CD14-positive monocyte (primary cell): ENCODE results near the gene GMDS. TPM values are rescaled to one million over a fixed set of nuclear protein-coding genes. Genes with fewer than 3 reads are reported as not detected.

Experiments used
- DNase-seq, 3 donors: peaks; one replicate each; pipeline ENCODE4 v3.0.0-alpha.2; 2011 to 2022
- H2AFZ ChIP-seq: 2 replicates; pipeline ENCODE4 v1.6.0; 2012; ENCODE audit warnings: mild to moderate bottlenecking, low read depth, low read length, inconsistent platforms; ENCODE audit not compliant: insufficient read depth, poor library complexity, severe bottlenecking
- H3K27ac ChIP-seq, 2 donors: 1 replicate in 1 of 2; 2 replicates in 1 of 2; pipeline ENCODE4 v1.5.1; 2012 to 2013; ENCODE audit warnings: low read length in 2 of 2, control low read depth in 1 of 2, inconsistent platforms in 1 of 2, low read depth in 1 of 2, mild to moderate bottlenecking in 1 of 2
- H3K27me3 ChIP-seq, 2 donors: one replicate each; pipeline versions ENCODE4 v1.6.0 to v1.6.1; 2011 to 2013; ENCODE audit warnings: low read length in 2 of 2; ENCODE audit not compliant: control insufficient read depth in 2 of 2, insufficient read depth in 2 of 2
- H3K36me3 ChIP-seq, 2 donors: replicated peaks in 1 of 2; 1 replicate in 1 of 2; 2 replicates in 1 of 2; pipeline versions ENCODE4 v1.5.1 to v1.6.1; 2012 to 2013; ENCODE audit warnings: low read length in 2 of 2, control low read depth in 1 of 2, inconsistent platforms in 1 of 2, mild to moderate bottlenecking in 1 of 2; ENCODE audit not compliant: insufficient read depth in 2 of 2, control insufficient read depth in 1 of 2
- H3K4me1 ChIP-seq, 2 donors: 1 replicate in 1 of 2; 2 replicates in 1 of 2; pipeline versions ENCODE4 v1.5.1 to v1.6.1; 2012 to 2013; ENCODE audit warnings: low read length in 2 of 2, control low read depth in 1 of 2, inconsistent platforms in 1 of 2, mild to moderate bottlenecking in 1 of 2, moderate library complexity in 1 of 2; ENCODE audit not compliant: insufficient read depth in 2 of 2, control insufficient read depth in 1 of 2
- H3K4me2 ChIP-seq: replicated peaks from 2 replicates; pipeline ENCODE3; 2012; ENCODE audit warnings: low read length, moderate library complexity, mild to moderate bottlenecking; ENCODE audit not compliant: poor library complexity, severe bottlenecking; ENCODE audit errors: extremely low read depth
- H3K4me3 ChIP-seq, 3 experiments: fragments of 200-600 bp in 1 of 3; sonication (generic) in 1 of 3; replicated peaks in 1 of 3; 1 replicate in 2 of 3; 2 replicates in 1 of 3; pipeline ENCODE4 v1.5.1; 2011 to 2013; ENCODE audit warnings: low read length in 3 of 3, mild to moderate bottlenecking in 3 of 3, control low read depth in 2 of 3, low read depth in 2 of 3, inconsistent platforms in 1 of 3, moderate library complexity in 1 of 3
- H3K79me2 ChIP-seq: 2 replicates; pipeline ENCODE4 v1.6.0; 2012; ENCODE audit warnings: mild to moderate bottlenecking, control low read depth, inconsistent platforms, low read length, moderate library complexity; ENCODE audit not compliant: insufficient read depth
- H3K9ac ChIP-seq: 2 replicates; pipeline ENCODE4 v1.6.0; 2017; ENCODE audit warnings: low read length, mild to moderate bottlenecking; ENCODE audit not compliant: insufficient read depth, poor library complexity, severe bottlenecking
- H3K9me3 ChIP-seq, 2 donors: replicated peaks in 1 of 2; 1 replicate in 1 of 2; 2 replicates in 1 of 2; pipeline versions ENCODE4 v1.5.1 to v1.6.1; 2012 to 2013; ENCODE audit warnings: low read length in 2 of 2, control low read depth in 1 of 2; ENCODE audit not compliant: control insufficient read depth in 1 of 2, insufficient read depth in 1 of 2
- H4K20me1 ChIP-seq: 2 replicates; pipeline ENCODE4 v1.6.0; 2012; ENCODE audit warnings: mild to moderate bottlenecking, low read length, control low read depth, moderate library complexity; ENCODE audit not compliant: insufficient read depth
- H3K27ac Mint-ChIP-seq, 7 donors: one replicate each; pipeline ENCODE4 v1.8.0; 2020; ENCODE audit warnings: mild to moderate bottlenecking in 7 of 7, mixed read lengths in 7 of 7, moderate library complexity in 6 of 7, inconsistent platforms in 2 of 7
- H3K27me3 Mint-ChIP-seq, 3 donors: one replicate each; pipeline ENCODE4 v1.8.0; 2021 to 2022; ENCODE audit warnings: low read depth in 3 of 3, mild to moderate bottlenecking in 3 of 3, mixed read lengths in 3 of 3, moderate library complexity in 3 of 3, inconsistent platforms in 1 of 3
- H3K36me3 Mint-ChIP-seq, 2 donors: one replicate each; pipeline ENCODE4 v1.8.0; 2020; ENCODE audit warnings: mixed read lengths in 2 of 2, inconsistent platforms in 1 of 2, mild to moderate bottlenecking in 1 of 2
- H3K4me1 Mint-ChIP-seq: one replicate; pipeline ENCODE4 v1.8.0; 2020; ENCODE audit warnings: mild to moderate bottlenecking, mixed read lengths
- H3K4me3 Mint-ChIP-seq, 2 donors: one replicate each; pipeline ENCODE4 v1.8.0; 2020; ENCODE audit warnings: mild to moderate bottlenecking in 2 of 2, mixed read lengths in 2 of 2, moderate library complexity in 1 of 2
- H3K9me3 Mint-ChIP-seq, 7 donors: one replicate each; pipeline ENCODE4 v1.8.0; 2020 to 2022; ENCODE audit warnings: mixed read lengths in 7 of 7, mild to moderate bottlenecking in 6 of 7, moderate library complexity in 6 of 7, inconsistent platforms in 2 of 7
- CTCF ChIP-seq: fragments of 200-600 bp; IDR thresholded peaks from one replicate; pipeline ENCODE4 v1.8.0; 2022; ENCODE audit warnings: antibody characterized with exemption, mild to moderate bottlenecking
- WGBS: methylation state at CpG from one replicate; pipeline ENCODE4 v1.1.5; 2013; ENCODE audit warnings: missing lambda C conversion rate; ENCODE audit not compliant: insufficient coverage; 5-methylcytosine and 5-hydroxymethylcytosine counted together
- intact Hi-C, 2 donors: fragments of 100-400 bp; cut with micrococcal nuclease; formaldehyde crosslinking; loops; one replicate each; pipeline versions ENCODE4 v1.15.0 to v1.15.1; 2023
- polyA plus RNA-seq, 3 donors: library from polyadenylated mRNA; depleted of rRNA in 1 of 3; unstranded in 2 of 3; stranded (reverse) in 1 of 3; fragments of 300-500 nt in 2 of 3; fragments of >200 nt in 1 of 3; fragmentation: Illumina TruSeq in 2 of 3; gene quantifications; 1 replicate in 2 of 3; 2 replicates in 1 of 3; pipeline ENCODE4 v1.2.3, GENCODE V29; 2012 to 2021

Gene GMDS
- polyA plus RNA-seq, 3 donors: 10.5 to 19.9 (median 17.6) TPM

- no peak overlapping the region for H2AFZ ChIP-seq
- H3K4me2 ChIP-seq: no peak overlapping the region
- peaks cover 10 to 11% of the 10 kb centered on the region in 2 donors for H3K36me3 Mint-ChIP-seq
- no peak overlapping the region for H3K4me3 Mint-ChIP-seq
- H3K27ac Mint-ChIP-seq: peak overlapping the region in 2 of 7 donors; percentile 40 to 41
- no peak overlapping the region for H3K4me3 ChIP-seq
- no peaks in the 10 kb centered on the region for H4K20me1 ChIP-seq
- H3K4me1 Mint-ChIP-seq: peaks cover 4% of the 10 kb centered on the region
- no peak overlapping the region for H3K27ac ChIP-seq
- H3K27me3 ChIP-seq: no peaks in the 10 kb centered on the region
- no peaks in the 10 kb centered on the region for H3K4me1 ChIP-seq
- H3K9me3 Mint-ChIP-seq: peaks cover 0 to 9% (median 3%) of the 10 kb centered on the region in 7 donors
- no peak for DNase-seq
- H3K27me3 Mint-ChIP-seq: peaks cover 0 to 2% (median 0%) of the 10 kb centered on the region in 3 donors
- H3K9me3 ChIP-seq: peaks cover 0 to 5% of the 10 kb centered on the region in 2 donors
- H3K9ac ChIP-seq: no peak overlapping the region
- TF ChIP-seq CTCF: no peak
- 84% methylated on average over 13 of the region's 14 CpGs for WGBS
- no peaks in the 10 kb centered on the region for H3K79me2 ChIP-seq
- intact Hi-C loops: no loop called here
- peaks cover 2 to 7% of the 10 kb centered on the region in 2 donors for H3K36me3 ChIP-seq
Observed at GRCh38 chr6:1923449-1923848, 322.0 kb downstream of the GMDS start.

GRCh38 chr6:1917626-1918371, 327.6 kb downstream of the GMDS start:
- H4K20me1 ChIP-seq: no peaks in the 10 kb centered on the region
- Mint-ChIP-seq H3K27ac (no peak overlapping the region), H3K36me3 (peaks cover 3% of the 10 kb centered on the region in 2 donors), H3K9me3 (no peaks in the 10 kb centered on the region), H3K27me3 (peaks cover 0 to 4% (median 2%) of the 10 kb centered on the region in 3 donors), H3K4me1 (peaks cover 14% of the 10 kb centered on the region), H3K4me3 (no peak overlapping the region)
- H2AFZ ChIP-seq: no peak overlapping the region
- no peaks in the 10 kb centered on the region for H3K4me1 ChIP-seq
- WGBS: 100% methylated on average over 1 of the region's 9 CpGs
- no peak for DNase-seq
- H3K9me3 ChIP-seq: no peaks in the 10 kb centered on the region
- H3K4me3 ChIP-seq: no peak overlapping the region
- H3K27me3 ChIP-seq: no peaks in the 10 kb centered on the region
- no peak overlapping the region for H3K27ac ChIP-seq
- H3K36me3 ChIP-seq: no peaks in the 10 kb centered on the region
- H3K79me2 ChIP-seq: no peaks in the 10 kb centered on the region
- intact Hi-C loops: no loop called here
- TF ChIP-seq CTCF: no peak
- no peak overlapping the region for H3K4me2 ChIP-seq
- no peak overlapping the region for H3K9ac ChIP-seq
